Duodenal mucosa (tissue), 2 donors: Measurements from ENCODE around the gene MASP2.
"Not testable (repeated sequence)": the region's sequence is repeated elsewhere in the genome, so short reads cannot be mapped to it uniquely, and the experiment has no call there.

Experiments
- H3K27ac ChIP-seq: one replicate; pipeline ENCODE4 v1.7.0; 2013; ENCODE audit warnings: low read depth, low read length
- H3K27me3 ChIP-seq, 2 donors: one replicate each; pipeline ENCODE4 v1.7.0; 2013; ENCODE audit warnings: low read length in 2 of 2, control low read depth in 1 of 2; ENCODE audit not compliant: insufficient read depth in 2 of 2, control insufficient read depth in 1 of 2
- H3K36me3 ChIP-seq, 2 donors: one replicate each; pipeline ENCODE4 v1.7.0; 2013; ENCODE audit warnings: low read length in 2 of 2, control low read depth in 1 of 2; ENCODE audit not compliant: insufficient read depth in 2 of 2, control insufficient read depth in 1 of 2
- H3K4me1 ChIP-seq, 2 donors: one replicate each; pipeline ENCODE4 v1.7.0; 2013; ENCODE audit warnings: low read length in 2 of 2, control low read depth in 1 of 2; ENCODE audit not compliant: insufficient read depth in 2 of 2, control insufficient read depth in 1 of 2
- H3K4me3 ChIP-seq, 2 donors: one replicate each; pipeline ENCODE4 v1.7.0; 2013; ENCODE audit warnings: low read length in 2 of 2, low read depth in 1 of 2
- H3K9ac ChIP-seq, 2 donors: one replicate each; pipeline ENCODE4 v1.7.0; 2013; ENCODE audit warnings: low read length in 2 of 2, low read depth in 1 of 2
- H3K9me3 ChIP-seq, 2 donors: one replicate each; pipeline ENCODE4 v1.7.0; 2013; ENCODE audit warnings: low read length in 2 of 2, control low read depth in 1 of 2; ENCODE audit not compliant: control insufficient read depth in 1 of 2

Gene MASP2

DNA sequence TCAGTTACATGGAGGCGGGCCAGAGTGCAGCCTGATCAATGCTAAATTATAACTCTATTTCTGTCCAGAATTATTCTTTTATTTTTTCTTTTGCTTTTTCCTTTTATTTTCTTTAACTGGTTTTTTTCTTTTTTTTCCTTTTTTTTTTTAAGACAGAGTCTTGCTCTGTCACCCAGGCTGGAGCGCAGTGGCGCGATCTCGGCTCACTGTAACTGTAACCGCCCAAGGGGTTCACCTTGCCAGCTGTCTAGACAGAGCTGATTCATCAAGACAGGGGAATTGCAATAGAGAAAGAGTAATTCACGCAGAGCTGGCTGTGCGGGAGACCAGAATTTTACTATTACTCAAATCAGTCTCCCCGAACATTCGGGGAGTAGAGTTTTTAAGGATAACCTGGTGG lies 4.1 kb upstream of the MASP2 start:
- H3K4me3 ChIP-seq, H3K9ac ChIP-seq, H3K27ac ChIP-seq, H3K36me3 ChIP-seq, H3K4me1 ChIP-seq, H3K27me3 ChIP-seq, H3K9me3 ChIP-seq: not testable (repeated sequence)

DNA sequence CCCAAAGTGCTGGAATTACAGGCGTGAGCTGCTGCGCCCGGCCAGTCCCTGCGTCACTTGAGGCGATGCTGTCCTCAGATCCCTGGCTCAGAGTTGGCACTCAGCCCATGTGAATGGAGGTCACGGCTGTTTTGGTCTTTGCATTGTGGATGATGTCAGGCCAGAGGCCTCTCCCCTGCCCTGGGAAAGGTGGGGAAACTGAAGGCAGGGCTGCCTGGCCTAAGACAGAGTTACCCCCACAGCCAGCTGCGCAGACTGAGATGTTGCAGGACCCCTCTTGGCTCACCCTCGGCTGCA lies 821 bp downstream of the MASP2 start:
- Histone ChIP-seq H3K9ac (no peak overlapping the region), H3K4me1 (no peaks in the 10 kb centered on the region), H3K27ac (no peak overlapping the region), H3K9me3 (no peaks in the 10 kb centered on the region), H3K4me3 (no peak overlapping the region), H3K27me3 (no peaks in the 10 kb centered on the region), H3K36me3 (no peaks in the 10 kb centered on the region)

DNA sequence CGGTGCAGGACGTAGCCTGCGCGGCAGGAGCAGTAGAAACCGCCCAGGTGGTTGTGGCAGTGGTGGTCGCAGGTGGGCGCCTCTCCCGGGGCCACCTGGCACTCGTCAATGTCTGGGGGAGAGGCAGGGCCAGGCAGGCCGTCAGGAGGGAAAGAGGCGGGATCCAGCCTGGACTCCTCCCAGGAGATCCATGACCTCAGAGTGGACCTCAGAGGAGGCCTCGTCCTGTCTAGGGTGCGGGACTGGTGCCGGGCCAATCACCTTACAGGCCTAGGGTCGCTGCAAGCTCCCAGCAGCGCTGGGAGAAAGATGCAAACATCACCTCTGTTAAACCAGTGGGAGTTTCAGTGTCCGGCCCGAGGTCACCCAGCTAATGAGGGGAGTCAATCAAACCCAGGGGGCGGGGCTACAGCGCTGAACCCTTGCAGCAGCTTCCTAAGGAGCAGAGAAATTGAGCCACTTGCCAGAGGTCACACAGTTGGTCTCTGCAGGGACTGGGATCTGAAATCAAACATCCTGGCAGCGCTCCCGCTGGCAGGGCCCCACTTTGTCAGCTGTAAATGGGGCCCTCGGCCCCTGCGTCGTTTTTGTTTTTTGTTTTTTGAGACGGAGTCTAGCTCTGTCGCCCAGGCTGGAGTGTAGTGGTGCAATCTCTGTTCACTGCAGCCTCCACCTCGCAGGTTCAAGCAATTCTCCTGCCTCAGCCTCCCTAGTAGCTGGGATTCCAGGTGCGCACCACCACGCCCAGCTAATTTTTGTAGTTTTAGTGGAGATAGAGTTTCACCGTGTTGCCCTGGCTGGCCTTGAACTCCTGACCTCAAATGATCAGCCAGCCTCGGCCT lies 1.4 kb downstream of the MASP2 start:
- no peaks in the 10 kb centered on the region for H3K4me1 ChIP-seq
- H3K9ac ChIP-seq, result no peak overlapping the region
- no peak overlapping the region for H3K4me3 ChIP-seq
- H3K27ac ChIP-seq, result no peak overlapping the region
- no peaks in the 10 kb centered on the region for H3K36me3 ChIP-seq
- H3K9me3 ChIP-seq, result no peaks in the 10 kb centered on the region
- H3K27me3 ChIP-seq, result no peaks in the 10 kb centered on the region

DNA sequence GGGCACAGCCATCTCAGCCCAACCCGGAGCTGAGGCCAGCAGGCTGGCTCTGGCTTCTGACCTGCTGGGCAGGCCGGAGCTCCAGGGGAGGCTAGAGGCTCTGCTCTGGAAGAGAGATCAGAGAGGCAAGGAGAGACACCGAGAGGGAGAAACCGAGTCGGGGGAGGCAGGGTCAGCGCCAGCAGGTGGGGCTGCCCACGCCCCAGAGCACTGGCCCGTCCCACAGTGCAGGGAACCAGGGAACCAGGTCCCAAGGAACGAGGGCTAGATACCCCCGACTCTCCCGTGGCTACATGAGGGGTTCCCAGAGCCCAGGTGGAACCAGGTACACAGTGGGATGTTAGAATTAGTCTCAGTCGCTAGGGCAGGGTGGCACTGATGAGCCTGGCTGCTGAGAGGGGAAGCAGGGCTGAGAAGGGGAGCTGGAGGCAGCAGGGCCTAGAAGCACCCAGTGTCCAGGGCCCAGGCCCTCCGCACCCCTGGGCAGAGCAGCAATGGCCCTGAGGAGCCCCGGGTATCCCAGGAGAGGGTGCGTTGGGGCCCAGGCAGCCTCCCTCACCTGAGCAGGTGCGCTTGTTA lies 2.1 kb downstream of the MASP2 start:
- Histone ChIP-seq H3K9me3 (no peaks in the 10 kb centered on the region), H3K36me3 (no peaks in the 10 kb centered on the region), H3K4me1 (no peaks in the 10 kb centered on the region), H3K4me3 (no peak overlapping the region), H3K27ac (no peak overlapping the region), H3K9ac (no peak overlapping the region), H3K27me3 (no peaks in the 10 kb centered on the region)

DNA sequence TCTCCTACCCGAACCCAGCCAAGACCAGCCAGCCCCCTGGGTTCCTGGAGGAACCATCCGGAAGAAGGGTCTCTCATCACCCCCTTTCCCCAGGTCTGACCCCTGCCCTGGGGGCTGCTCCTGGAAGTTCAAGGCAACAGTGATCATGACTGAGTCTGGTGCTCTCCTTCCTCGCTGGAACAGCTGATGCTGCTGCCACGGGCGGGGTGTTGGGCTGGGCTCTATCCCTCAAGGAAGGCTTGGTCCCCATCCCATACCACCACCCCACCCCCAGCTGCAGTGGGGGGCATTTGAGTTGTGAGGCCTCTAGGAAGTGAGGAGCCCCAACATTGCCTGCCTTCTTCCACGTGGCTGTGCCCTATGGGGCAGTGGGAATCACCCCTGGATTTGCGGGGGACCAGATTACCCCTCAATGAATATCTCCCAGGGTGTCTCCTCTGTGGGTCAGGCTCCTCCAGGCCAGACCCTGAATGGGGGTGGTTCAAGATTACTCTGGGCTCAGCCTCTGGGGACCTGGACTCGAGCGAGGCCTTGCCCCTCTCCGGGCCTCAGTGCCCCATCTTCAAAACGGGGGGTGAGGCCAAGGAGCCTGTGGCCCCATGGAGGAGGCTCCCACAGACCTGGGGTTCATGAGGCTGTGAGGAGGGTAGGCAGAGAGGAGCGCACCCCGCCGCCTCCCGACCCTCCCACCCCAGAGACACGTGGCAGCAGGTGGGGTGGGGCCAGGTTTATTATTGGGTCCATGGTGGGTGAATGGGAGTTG lies 2.8 kb downstream of the MASP2 start:
- H3K4me3 ChIP-seq, result no peak overlapping the region
- H3K27me3 ChIP-seq, result no peaks in the 10 kb centered on the region
- H3K36me3 ChIP-seq, result no peaks in the 10 kb centered on the region
- H3K9ac ChIP-seq, result no peak overlapping the region
- H3K4me1 ChIP-seq, result no peaks in the 10 kb centered on the region
- no peak overlapping the region for H3K27ac ChIP-seq
- no peaks in the 10 kb centered on the region for H3K9me3 ChIP-seq

DNA sequence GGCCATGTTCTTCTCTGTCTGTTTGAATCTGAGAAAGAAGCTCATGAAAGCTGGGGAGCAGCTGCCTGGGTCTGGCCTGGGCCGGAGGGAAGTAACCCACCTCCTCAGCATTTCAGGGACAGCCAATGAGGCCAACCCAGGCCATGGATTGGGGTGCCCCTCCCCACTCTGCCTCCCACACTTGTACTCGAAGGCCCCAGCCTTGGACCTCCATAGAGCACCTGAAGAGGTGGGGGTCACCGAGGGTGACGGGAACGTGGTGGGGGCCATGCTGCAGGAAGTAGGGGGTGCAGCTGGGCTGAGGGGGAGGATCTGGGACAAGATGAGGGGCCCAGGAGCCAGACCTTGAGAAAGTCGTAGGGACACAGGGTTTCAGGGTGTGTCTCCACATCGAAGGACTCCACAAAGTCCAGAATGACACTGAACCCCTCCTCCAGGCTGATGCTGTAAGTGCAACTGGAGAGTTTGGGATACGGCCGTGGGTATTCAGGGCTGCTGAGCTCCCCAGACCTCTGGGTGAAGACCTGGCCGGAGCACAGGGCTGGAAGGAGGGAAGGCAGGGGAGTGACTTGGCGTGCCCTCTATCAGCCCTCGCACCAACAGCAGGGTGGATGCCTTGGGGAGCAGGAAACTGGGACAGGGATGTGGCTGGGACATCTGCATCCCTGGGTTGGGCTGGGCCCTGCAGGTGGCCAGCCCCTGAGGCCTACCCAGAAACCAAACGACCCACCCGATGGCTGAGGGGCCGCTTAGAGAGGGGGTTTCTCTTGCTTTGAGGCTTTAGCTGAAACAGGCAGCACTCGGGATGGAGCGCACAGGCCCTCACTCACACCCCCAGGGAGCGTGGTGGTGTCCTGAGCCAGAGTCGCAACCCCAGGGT lies 3.8 kb downstream of the MASP2 start:
- Histone ChIP-seq H3K27ac (no peak overlapping the region), H3K9ac (no peak overlapping the region), H3K27me3 (no peaks in the 10 kb centered on the region), H3K36me3 (no peaks in the 10 kb centered on the region), H3K9me3 (no peaks in the 10 kb centered on the region), H3K4me1 (no peaks in the 10 kb centered on the region), H3K4me3 (no peak overlapping the region)

DNA sequence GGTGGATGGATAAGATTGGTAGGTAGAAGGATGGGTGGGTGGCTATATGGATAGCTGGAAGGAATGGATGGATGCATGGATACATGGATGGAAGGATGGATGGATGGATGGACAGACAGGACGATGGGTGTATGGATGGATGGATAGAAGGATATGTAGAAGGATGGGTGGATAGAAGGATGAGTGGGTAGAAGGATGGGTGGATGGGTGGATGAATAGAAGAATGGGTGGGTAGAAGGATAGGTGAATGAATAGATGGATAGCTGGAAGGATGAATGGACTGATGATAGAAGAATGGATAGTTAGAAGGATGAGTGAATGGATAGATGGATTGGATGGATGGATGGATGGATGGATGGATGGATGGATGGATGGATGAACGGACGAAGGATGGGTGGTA lies 5.0 kb downstream of the MASP2 start:
- no peak overlapping the region for H3K27ac ChIP-seq
- no peaks in the 10 kb centered on the region for H3K36me3 ChIP-seq
- H3K9me3 ChIP-seq, result no peaks in the 10 kb centered on the region
- no peak overlapping the region for H3K4me3 ChIP-seq
- H3K4me1 ChIP-seq, result no peaks in the 10 kb centered on the region
- H3K27me3 ChIP-seq, result no peaks in the 10 kb centered on the region
- H3K9ac ChIP-seq, result no peak overlapping the region

DNA sequence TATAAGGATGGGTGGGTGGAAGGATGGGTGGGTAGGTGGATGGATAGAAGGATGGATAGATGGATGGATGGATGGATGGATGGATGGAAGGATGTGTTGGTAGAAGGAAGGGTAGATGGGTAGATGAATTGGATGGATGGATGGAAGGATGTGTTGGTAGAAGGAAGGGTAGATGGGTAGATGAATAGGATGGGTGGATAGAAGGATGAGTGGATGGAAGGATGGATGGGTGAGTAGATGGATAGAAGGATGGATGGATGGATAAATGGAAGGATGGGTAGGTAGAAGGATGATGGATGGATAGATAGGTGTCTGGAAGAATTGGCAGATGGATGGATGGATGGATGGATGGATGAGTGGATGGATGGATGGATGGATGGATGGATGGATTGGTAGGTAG lies 6.0 kb downstream of the MASP2 start:
- no peaks in the 10 kb centered on the region for H3K9me3 ChIP-seq
- H3K36me3 ChIP-seq, result no peaks in the 10 kb centered on the region
- H3K4me1 ChIP-seq, result no peaks in the 10 kb centered on the region
- no peak overlapping the region for H3K4me3 ChIP-seq
- H3K9ac ChIP-seq, result no peak overlapping the region
- no peak overlapping the region for H3K27ac ChIP-seq
- H3K27me3 ChIP-seq, result no peaks in the 10 kb centered on the region

DNA sequence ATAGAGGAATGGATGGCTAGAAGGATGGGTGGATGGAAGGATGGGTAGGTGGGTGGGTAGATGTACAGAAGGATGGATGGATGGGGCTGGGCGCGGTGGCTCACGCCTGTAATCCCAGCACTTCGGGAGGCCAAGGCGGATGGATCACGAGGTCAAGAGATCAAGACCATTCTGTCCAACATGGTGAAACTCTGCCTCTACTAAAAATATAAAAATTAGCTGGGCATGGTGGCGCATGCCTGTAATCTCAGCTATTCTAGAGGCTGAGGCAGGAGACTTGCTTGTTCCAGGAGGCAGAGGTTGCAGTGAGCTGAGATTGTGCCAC lies 7.0 kb downstream of the MASP2 start:
- H3K4me3 ChIP-seq, H3K9me3 ChIP-seq, H3K4me1 ChIP-seq, H3K27me3 ChIP-seq, H3K27ac ChIP-seq, H3K36me3 ChIP-seq, H3K9ac ChIP-seq: not testable (repeated sequence)
